ENCODE results near the gene SUPT3H.
"Not testable (repeated sequence)": the region's sequence is repeated elsewhere in the genome, so short reads cannot be mapped to it uniquely, and the experiment has no call there.

The SUPT3H gene

DNA sequence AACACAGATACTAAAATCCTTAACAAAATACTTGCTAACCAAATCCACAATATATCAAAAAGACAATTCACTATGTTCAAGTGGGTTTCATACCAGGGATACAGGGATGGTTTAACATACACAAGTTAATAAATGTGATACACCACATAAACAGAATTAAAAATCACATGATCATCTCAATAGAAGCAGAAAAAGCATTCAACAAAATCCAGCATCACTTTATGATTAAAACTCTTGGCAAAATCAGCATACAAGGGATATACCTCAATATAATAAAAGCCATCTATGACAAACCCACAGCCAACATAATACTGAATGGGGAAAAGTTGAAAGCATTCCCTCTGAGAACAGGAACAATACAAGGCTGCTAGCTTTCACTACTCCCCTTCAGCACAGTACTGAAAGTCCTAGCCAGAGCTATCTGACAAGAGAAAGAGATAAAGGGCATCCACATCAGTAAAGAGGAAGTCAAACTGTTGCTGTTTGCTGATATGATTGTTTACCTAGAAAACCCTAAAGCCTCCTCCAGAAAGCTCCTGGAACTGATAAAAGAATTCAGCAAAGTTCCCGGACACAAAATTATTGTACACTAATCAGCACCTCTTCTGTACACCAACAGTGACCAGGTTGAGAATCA lies 83.6 kb downstream of the SUPT3H start:
- not testable (repeated sequence) for H2BK5ac ChIP-seq (ENCODE audit: low read length); H3K27ac ChIP-seq (ENCODE audit: low read depth, low read length); H3K36me3 ChIP-seq (ENCODE audit: control insufficient read depth, insufficient read depth, low read length); H3K56ac ChIP-seq (ENCODE audit: low read length); H4K8ac ChIP-seq (ENCODE audit: low read depth, low read length); H3K23ac ChIP-seq (ENCODE audit: low read length); H3K4ac ChIP-seq (ENCODE audit: low read depth, low read length); H3K4me3 ChIP-seq (ENCODE audit: low read length); H3K4me2 ChIP-seq (ENCODE audit: low read length); H3K9ac ChIP-seq (ENCODE audit: low read length); H3K18ac ChIP-seq (ENCODE audit: low read length); H3K79me2 ChIP-seq (ENCODE audit: control insufficient read depth, insufficient read depth, low read length); H4K5ac ChIP-seq (ENCODE audit: low read length); H2BK15ac ChIP-seq (replicated peaks; ENCODE audit: low read depth); H2AK5ac ChIP-seq (ENCODE audit: low read length); H2BK120ac ChIP-seq (ENCODE audit: low read depth, low read length); H3K4me1 ChIP-seq (ENCODE audit: control insufficient read depth, low read depth, low read length); H3K79me1 ChIP-seq (ENCODE audit: low read length); H3K27me3 ChIP-seq (ENCODE audit: insufficient read depth, low read length, poor library complexity)
- peak; percentile 87 for DNase-seq
- no CpG with 5 or more reads among the region's 1 CpG for WGBS (ENCODE audit: extremely low coverage, insufficient coverage, low lambda C conversion rate)

DNA sequence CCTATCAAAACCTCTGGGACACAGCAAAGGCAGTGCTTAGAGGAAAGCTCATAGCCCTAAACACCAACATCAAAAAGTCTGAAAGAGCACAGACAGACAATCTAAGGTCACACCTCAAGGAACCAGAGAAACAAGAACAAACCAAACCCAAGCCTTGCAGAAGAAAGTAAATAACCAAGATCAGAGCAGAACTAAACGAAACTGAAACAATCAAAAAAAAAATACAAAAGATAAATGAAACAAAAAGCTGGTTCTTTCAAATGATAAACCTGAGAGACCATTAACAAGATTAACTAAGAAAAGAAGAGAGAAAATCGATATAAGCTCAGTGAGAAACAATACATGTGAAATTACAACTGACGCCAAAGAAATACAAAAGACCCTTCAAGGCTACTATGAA lies 84.4 kb downstream of the SUPT3H start:
- no peak overlapping the region for H3K27ac ChIP-seq (ENCODE audit: low read depth, low read length)
- H3K4ac ChIP-seq (ENCODE audit: low read depth, low read length), result no peak overlapping the region
- H3K4me1 ChIP-seq (ENCODE audit: control insufficient read depth, low read depth, low read length), result no peaks in the 10 kb centered on the region
- no peak overlapping the region for H4K8ac ChIP-seq (ENCODE audit: low read depth, low read length)
- DNase-seq, result no peak
- no peaks in the 10 kb centered on the region for H3K36me3 ChIP-seq (ENCODE audit: control insufficient read depth, insufficient read depth, low read length)
- H3K23ac ChIP-seq (ENCODE audit: low read length), result no peak overlapping the region
- H2BK5ac ChIP-seq (ENCODE audit: low read length), result no peak overlapping the region
- no peak overlapping the region for H3K18ac ChIP-seq (ENCODE audit: low read length)
- no peaks in the 10 kb centered on the region for H3K79me2 ChIP-seq (ENCODE audit: control insufficient read depth, insufficient read depth, low read length)
- H2BK15ac ChIP-seq (replicated peaks; ENCODE audit: low read depth), result no peak overlapping the region
- H3K27me3 ChIP-seq (ENCODE audit: insufficient read depth, low read length, poor library complexity), result no peaks in the 10 kb centered on the region
- H3K4me2 ChIP-seq (ENCODE audit: low read length), result no peak overlapping the region
- H3K79me1 ChIP-seq (ENCODE audit: low read length), result no peaks in the 10 kb centered on the region
- no peak overlapping the region for H3K4me3 ChIP-seq (ENCODE audit: low read length)
- no peak overlapping the region for H3K56ac ChIP-seq (ENCODE audit: low read length)
- H3K9ac ChIP-seq (ENCODE audit: low read length), result no peak overlapping the region
- no CpG with 5 or more reads among the region's 3 CpGs for WGBS (ENCODE audit: extremely low coverage, insufficient coverage, low lambda C conversion rate)
- no peak overlapping the region for H2BK120ac ChIP-seq (ENCODE audit: low read depth, low read length)
- H2AK5ac ChIP-seq (ENCODE audit: low read length), result no peak overlapping the region
- no peak overlapping the region for H4K5ac ChIP-seq (ENCODE audit: low read length)

DNA sequence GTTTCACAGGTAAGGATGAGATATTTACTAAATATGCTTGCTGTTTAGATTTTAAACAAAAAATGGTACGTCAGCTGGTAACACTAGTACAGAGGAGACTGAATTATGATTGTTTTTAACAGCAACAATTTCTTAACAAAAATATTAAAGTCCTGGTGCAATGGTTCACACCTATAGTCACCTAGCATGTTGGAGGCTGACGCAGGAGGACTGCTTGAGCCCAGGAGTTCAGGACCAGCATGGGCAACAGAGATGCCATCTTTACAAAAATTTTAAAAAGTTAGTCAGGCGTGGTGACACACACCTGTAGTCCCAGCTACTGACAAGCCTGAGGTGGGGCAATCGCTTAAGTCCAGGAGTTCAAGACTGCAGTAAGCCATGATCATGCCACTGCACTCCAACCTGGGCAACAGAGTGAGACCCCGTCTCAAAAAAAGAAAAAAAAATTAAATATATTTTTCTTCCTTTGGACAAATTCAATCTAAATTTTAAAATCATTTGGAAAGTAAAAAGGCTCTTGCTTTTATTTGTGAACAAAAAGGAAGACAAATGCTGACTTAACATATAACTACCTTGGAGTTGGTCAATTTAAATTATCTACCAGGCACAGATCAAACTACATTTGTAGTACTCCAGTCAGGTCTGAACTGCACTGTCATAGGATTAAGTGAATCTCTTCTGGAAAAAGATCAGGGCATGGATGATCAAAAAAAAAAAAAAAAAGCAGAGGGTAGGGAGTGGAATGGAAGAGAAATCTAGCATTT lies 87.8 kb downstream of the SUPT3H start:
- Histone ChIP-seq H3K18ac (ENCODE audit: low read length) (no peak overlapping the region), H2BK120ac (ENCODE audit: low read depth, low read length) (no peak overlapping the region), H3K27me3 (ENCODE audit: insufficient read depth, low read length, poor library complexity) (no peaks in the 10 kb centered on the region), H3K79me2 (ENCODE audit: control insufficient read depth, insufficient read depth, low read length) (no peaks in the 10 kb centered on the region), H2BK15ac (replicated peaks; ENCODE audit: low read depth) (no peak overlapping the region), H3K23ac (ENCODE audit: low read length) (no peak overlapping the region), H3K27ac (ENCODE audit: low read depth, low read length) (no peak overlapping the region), H3K56ac (ENCODE audit: low read length) (no peak overlapping the region), H2AK5ac (ENCODE audit: low read length) (no peak overlapping the region), H3K79me1 (ENCODE audit: low read length) (no peaks in the 10 kb centered on the region), H4K8ac (ENCODE audit: low read depth, low read length) (no peak overlapping the region), H3K4me1 (ENCODE audit: control insufficient read depth, low read depth, low read length) (no peaks in the 10 kb centered on the region), H3K4ac (ENCODE audit: low read depth, low read length) (no peak overlapping the region), H3K9ac (ENCODE audit: low read length) (no peak overlapping the region), H3K36me3 (ENCODE audit: control insufficient read depth, insufficient read depth, low read length) (no peaks in the 10 kb centered on the region), H3K4me2 (ENCODE audit: low read length) (no peak overlapping the region), H2BK5ac (ENCODE audit: low read length) (no peak overlapping the region), H4K5ac (ENCODE audit: low read length) (no peak overlapping the region), H3K4me3 (ENCODE audit: low read length) (no peak overlapping the region)
- no CpG with 5 or more reads among the region's 5 CpGs for WGBS (ENCODE audit: extremely low coverage, insufficient coverage, low lambda C conversion rate)
- DNase-seq, result no peak

DNA sequence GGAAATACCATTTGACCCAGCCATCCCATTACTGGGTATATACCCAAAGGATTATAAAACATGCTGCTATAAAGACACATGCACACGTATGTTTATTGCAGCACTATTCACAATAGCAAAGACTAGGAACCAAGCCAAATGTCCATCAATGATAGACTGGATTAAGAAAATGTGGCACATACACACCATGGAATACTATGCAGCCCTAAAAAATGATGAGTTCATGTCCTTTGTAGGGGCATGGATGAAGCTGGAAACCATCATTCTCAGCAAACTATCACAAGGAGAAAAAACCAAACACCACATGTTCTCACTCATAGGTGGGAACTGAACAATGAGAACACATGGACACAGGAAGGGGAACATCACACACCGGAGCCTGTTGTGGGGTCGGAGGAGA lies 91.0 kb downstream of the SUPT3H start:
- H2BK120ac ChIP-seq (ENCODE audit: low read depth, low read length); H3K79me1 ChIP-seq (ENCODE audit: low read length); H3K36me3 ChIP-seq (ENCODE audit: control insufficient read depth, insufficient read depth, low read length); H3K4me2 ChIP-seq (ENCODE audit: low read length); H2BK5ac ChIP-seq (ENCODE audit: low read length); H3K4ac ChIP-seq (ENCODE audit: low read depth, low read length); H3K23ac ChIP-seq (ENCODE audit: low read length); H3K27me3 ChIP-seq (ENCODE audit: insufficient read depth, low read length, poor library complexity); H3K9ac ChIP-seq (ENCODE audit: low read length); H3K56ac ChIP-seq (ENCODE audit: low read length); H3K18ac ChIP-seq (ENCODE audit: low read length); H3K79me2 ChIP-seq (ENCODE audit: control insufficient read depth, insufficient read depth, low read length); H3K4me1 ChIP-seq (ENCODE audit: control insufficient read depth, low read depth, low read length); H3K27ac ChIP-seq (ENCODE audit: low read depth, low read length); DNase-seq; H4K5ac ChIP-seq (ENCODE audit: low read length); H2AK5ac ChIP-seq (ENCODE audit: low read length); H2BK15ac ChIP-seq (replicated peaks; ENCODE audit: low read depth); H3K4me3 ChIP-seq (ENCODE audit: low read length); H4K8ac ChIP-seq (ENCODE audit: low read depth, low read length): not testable (repeated sequence)
- WGBS (ENCODE audit: extremely low coverage, insufficient coverage, low lambda C conversion rate), result no CpG with 5 or more reads among the region's 3 CpGs

DNA sequence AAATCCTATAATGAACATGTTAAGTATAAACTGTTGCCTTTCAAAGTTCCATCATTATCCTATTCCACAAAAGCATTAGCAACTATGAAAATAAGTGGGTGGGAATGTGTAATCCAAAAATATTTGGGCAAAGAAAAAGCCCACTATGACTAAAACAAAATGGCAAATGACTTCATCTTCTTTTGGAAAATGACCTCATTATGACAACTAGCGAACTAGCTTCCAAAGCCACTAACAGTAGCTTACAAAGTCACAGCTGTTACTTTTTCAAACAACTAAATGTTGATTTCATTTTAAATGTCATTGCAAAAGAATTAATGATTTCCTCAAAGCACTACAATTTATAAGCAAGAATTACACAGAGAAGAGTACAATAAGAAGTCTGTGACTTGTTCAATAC lies 99.4 kb downstream of the SUPT3H start:
- H3K56ac ChIP-seq (ENCODE audit: low read length), result no peak overlapping the region
- H4K8ac ChIP-seq (ENCODE audit: low read depth, low read length), result no peak overlapping the region
- H4K5ac ChIP-seq (ENCODE audit: low read length), result no peak overlapping the region
- H3K9ac ChIP-seq (ENCODE audit: low read length), result no peak overlapping the region
- H3K36me3 ChIP-seq (ENCODE audit: control insufficient read depth, insufficient read depth, low read length), result no peaks in the 10 kb centered on the region
- no peak overlapping the region for H3K4me3 ChIP-seq (ENCODE audit: low read length)
- H3K79me2 ChIP-seq (ENCODE audit: control insufficient read depth, insufficient read depth, low read length), result no peaks in the 10 kb centered on the region
- no peaks in the 10 kb centered on the region for H3K4me1 ChIP-seq (ENCODE audit: control insufficient read depth, low read depth, low read length)
- no peaks in the 10 kb centered on the region for H3K79me1 ChIP-seq (ENCODE audit: low read length)
- no CpG with 5 or more reads among the region's 1 CpG for WGBS (ENCODE audit: extremely low coverage, insufficient coverage, low lambda C conversion rate)
- no peaks in the 10 kb centered on the region for H3K27me3 ChIP-seq (ENCODE audit: insufficient read depth, low read length, poor library complexity)
- H3K27ac ChIP-seq (ENCODE audit: low read depth, low read length), result no peak overlapping the region
- no peak overlapping the region for H3K23ac ChIP-seq (ENCODE audit: low read length)
- H3K4me2 ChIP-seq (ENCODE audit: low read length), result no peak overlapping the region
- no peak overlapping the region for H2BK5ac ChIP-seq (ENCODE audit: low read length)
- H2BK120ac ChIP-seq (ENCODE audit: low read depth, low read length), result no peak overlapping the region
- no peak overlapping the region for H3K4ac ChIP-seq (ENCODE audit: low read depth, low read length)
- H2BK15ac ChIP-seq (replicated peaks; ENCODE audit: low read depth), result no peak overlapping the region
- H3K18ac ChIP-seq (ENCODE audit: low read length), result no peak overlapping the region
- DNase-seq, result no peak
- H2AK5ac ChIP-seq (ENCODE audit: low read length), result no peak overlapping the region

DNA sequence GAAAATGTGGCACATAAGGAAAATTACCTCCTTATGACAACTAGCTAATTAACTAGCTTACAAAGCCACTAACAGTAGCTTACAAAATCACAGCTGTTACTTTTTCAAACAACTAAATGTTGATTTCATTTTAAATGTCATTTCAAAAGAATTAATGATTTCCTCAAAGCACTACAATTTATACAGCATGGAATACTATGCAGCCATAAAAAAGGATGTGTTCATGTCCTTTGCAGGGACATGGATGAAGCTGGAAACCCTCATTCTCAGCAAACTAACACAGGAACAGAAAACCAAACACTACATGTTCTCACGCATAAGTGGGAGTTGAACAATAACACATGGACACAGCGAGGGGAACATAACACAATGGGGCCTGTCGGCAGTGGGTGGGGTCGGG lies 100.0 kb downstream of the SUPT3H start:
- H3K36me3 ChIP-seq (ENCODE audit: control insufficient read depth, insufficient read depth, low read length); H2AK5ac ChIP-seq (ENCODE audit: low read length); H3K79me1 ChIP-seq (ENCODE audit: low read length); H3K4me2 ChIP-seq (ENCODE audit: low read length); H3K79me2 ChIP-seq (ENCODE audit: control insufficient read depth, insufficient read depth, low read length); H4K8ac ChIP-seq (ENCODE audit: low read depth, low read length); H4K5ac ChIP-seq (ENCODE audit: low read length); H3K27ac ChIP-seq (ENCODE audit: low read depth, low read length); H3K23ac ChIP-seq (ENCODE audit: low read length); H2BK5ac ChIP-seq (ENCODE audit: low read length); H3K27me3 ChIP-seq (ENCODE audit: insufficient read depth, low read length, poor library complexity); H3K4me1 ChIP-seq (ENCODE audit: control insufficient read depth, low read depth, low read length); H3K9ac ChIP-seq (ENCODE audit: low read length); H3K4me3 ChIP-seq (ENCODE audit: low read length); DNase-seq; H3K56ac ChIP-seq (ENCODE audit: low read length); H2BK120ac ChIP-seq (ENCODE audit: low read depth, low read length); H2BK15ac ChIP-seq (replicated peaks; ENCODE audit: low read depth); H3K18ac ChIP-seq (ENCODE audit: low read length); H3K4ac ChIP-seq (ENCODE audit: low read depth, low read length): not testable (repeated sequence)
- WGBS (ENCODE audit: extremely low coverage, insufficient coverage, low lambda C conversion rate), result no CpG with 5 or more reads among the region's 4 CpGs
